Fibroblast of pulmonary artery (primary cell): ENCODE data around the gene VPS13D.

Source experiments
- DNase-seq: peaks from one replicate; pipeline ENCODE4 v3.0.0-alpha.2; 2010; ENCODE audit warnings: low read depth
- H3K4me3 ChIP-seq: replicated peaks from 2 replicates; pipeline ENCODE4 v1.5.1; 2011; ENCODE audit warnings: low read depth, mild to moderate bottlenecking, control low read depth, low read length, moderate library complexity
- TF ChIP-seq, protein P1 (sequence below): IDR thresholded peaks from 2 replicates; pipeline ENCODE4 v1.5.1; 2011; ENCODE audit warnings: mild to moderate bottlenecking, control low read depth, low read length, inconsistent platforms; ENCODE audit errors: missing control alignments

VPS13D gene

DNA sequence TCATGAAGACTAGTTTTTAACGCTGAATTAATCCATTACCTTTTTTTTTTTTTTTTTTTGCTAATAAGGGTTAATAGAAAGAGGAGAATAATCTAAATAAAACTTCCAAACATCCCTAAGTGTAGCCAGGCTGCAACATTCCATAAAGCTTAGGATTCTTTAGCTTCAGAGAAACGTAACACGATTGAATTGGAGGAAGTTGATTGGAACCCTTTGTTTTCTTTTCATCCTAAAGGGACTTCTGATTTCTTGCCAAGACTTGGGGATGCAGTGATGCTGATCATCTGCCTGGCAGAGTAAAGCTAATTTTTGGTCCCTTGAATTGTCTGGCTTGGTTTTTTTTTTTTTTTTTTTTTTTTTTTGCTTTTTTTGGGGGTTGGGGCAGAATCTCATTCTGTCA lies 142.9 kb downstream of the VPS13D start:
- TF ChIP-seq, protein P1, sequence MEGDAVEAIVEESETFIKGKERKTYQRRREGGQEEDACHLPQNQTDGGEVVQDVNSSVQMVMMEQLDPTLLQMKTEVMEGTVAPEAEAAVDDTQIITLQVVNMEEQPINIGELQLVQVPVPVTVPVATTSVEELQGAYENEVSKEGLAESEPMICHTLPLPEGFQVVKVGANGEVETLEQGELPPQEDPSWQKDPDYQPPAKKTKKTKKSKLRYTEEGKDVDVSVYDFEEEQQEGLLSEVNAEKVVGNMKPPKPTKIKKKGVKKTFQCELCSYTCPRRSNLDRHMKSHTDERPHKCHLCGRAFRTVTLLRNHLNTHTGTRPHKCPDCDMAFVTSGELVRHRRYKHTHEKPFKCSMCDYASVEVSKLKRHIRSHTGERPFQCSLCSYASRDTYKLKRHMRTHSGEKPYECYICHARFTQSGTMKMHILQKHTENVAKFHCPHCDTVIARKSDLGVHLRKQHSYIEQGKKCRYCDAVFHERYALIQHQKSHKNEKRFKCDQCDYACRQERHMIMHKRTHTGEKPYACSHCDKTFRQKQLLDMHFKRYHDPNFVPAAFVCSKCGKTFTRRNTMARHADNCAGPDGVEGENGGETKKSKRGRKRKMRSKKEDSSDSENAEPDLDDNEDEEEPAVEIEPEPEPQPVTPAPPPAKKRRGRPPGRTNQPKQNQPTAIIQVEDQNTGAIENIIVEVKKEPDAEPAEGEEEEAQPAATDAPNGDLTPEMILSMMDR, result no peak
- DNase-seq, result no peak
- no peak overlapping the region for H3K4me3 ChIP-seq

DNA sequence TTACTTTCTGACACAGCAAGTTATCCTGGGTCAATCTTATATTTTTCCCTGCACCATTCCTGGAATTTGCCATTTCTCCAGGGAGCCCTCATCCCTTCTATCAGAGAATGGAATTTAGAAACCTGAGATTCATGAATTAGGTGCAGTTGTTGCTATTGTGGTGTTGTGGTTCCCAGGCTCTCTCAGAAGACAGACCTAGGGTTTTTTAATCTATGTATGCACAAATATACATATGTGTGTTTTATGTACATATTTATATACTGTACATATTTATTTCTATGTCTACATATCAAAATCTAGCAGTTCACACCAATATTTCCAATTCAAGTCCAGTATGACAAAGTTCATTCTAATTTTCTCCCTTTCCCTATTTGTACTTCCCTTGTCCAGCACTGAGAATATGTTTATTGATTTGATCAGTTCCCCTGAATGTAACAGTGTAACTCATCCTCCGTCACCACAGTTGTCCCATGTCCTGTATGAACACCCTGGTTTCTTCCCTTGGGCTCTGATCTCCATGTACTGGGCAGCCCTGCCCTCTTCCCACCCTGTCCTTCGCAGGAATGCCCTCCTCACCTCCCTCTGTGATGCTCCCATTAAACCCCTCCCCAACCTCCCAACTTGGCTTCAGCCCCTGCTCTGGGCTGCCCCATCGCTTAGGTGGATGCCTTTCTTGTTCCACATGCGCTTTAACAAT lies 145.5 kb downstream of the VPS13D start:
- no peak for DNase-seq
- no peak overlapping the region for H3K4me3 ChIP-seq
- TF ChIP-seq, protein P1, result no peak

DNA sequence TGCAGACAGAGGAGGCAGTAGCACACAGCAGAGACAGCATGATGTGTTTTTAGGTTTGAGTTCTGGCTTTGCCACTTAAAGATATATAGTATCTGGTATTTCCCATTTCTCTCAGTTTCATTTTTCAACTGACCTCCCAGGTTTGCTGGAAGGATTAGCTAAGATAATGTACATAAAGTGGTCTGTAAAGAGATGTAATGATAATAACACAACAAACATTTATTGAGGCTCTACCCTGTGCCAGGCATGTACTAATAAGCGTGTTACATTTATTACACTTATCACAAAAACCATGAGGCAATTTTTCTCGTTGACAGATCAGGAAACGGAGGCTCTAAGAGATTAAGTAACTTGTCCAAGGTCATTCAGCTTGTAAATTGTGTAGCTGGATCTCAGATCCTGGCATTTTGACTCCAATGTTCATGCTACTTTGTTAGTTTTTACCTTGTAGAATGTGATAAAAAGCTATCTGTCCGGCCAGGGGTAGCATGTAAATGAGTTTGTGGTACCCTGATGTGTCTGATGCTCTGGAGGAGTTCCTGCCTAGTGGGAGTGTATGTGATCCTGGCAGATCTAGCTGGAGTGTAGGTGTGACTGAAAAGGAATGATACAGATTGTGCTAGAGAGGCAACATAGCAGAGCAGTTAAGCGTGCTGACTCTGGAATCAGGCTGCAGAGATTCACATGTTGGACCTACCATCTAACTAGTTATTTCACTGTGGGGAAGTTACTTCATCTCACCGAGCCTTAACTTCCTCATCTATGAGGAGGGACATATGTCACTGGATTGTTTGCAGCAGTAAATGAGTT lies 146.6 kb downstream of the VPS13D start:
- peak; percentile 32 for DNase-seq
- H3K4me3 ChIP-seq, result no peak overlapping the region
- TF ChIP-seq, protein P1, result peak; percentile 30

DNA sequence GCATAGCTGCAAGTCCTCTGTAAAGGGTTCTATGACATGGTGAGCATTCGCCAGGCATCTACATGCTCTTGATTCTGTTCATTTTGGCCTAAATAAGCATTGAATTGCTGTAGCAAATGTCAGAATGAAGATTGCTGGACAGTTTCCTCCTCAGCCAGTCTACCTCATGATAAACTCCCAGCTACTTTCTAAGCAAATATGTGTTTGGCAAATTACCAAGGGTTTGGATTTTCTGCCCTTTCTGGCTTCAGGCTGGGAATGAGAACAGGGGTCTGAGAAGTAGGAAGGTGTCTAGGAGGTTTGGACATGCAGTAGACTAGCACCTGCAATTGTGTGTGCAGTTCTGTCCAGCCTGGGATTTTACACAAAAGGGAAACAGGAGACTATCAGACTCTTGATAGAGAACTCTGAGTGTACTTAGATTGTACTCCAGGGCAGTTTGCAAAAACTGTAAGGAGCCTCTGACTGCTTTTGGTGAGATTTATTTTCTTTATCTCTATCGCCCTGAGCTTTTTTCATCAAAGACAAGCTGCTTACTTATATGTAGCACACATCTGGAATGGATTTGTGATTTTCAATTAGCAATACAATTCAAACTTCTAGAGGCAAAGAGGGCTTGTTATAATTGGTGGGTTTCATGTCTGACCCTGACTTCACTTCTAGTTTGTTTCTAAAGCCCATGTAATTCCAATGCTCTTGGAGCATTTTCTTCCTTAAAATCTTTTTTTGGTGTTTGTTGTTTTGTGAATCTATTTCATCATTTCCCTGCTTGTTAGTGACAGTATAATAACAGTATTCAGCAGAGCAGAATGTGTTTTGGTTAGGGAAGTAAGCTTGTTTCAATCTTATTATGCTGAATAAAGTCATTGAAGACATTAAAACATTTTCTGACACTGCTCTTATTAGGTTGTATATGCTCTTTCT lies 150.8 kb downstream of the VPS13D start:
- no peak overlapping the region for H3K4me3 ChIP-seq
- TF ChIP-seq, protein P1, result no peak
- no peak for DNase-seq

DNA sequence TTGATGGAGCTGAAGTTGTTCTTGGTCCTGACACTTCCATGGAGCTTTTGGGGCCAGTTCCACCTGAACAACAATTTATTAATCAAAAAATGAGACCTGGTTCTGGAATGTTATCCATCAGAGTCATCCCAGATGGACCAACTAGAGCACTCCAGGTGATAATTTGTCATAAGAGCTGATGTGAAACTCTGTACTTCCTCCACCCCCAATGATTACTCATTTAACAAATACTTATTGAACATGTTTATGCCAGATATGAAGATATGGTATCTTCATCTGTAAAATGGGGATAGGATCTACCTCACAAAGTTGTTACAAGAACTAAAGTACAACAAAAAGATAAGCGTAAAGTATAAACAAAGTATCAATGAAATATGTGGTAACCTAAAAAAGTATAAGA lies 153.2 kb downstream of the VPS13D start:
- H3K4me3 ChIP-seq, result no peak overlapping the region
- no peak for DNase-seq
- TF ChIP-seq, protein P1, result no peak

DNA sequence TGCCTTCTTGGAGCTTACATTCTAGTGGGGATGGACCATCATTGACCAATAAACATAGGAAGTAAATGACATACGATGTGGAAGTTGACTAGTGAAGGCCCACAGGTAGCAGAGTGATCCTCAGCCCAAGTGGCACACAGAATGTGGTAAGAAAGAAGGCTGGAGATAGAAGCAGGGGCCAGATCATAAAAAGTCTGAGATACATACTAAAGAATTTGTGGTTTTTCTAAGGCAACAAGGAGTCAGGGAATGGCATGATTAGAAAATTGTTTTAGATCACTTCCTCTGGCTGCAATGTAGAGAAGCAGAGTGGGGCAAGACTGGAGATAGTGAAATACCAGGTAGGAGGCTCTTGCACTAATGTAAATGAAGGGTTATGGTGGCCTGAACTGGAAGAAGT lies 154.0 kb downstream of the VPS13D start:
- no peak overlapping the region for H3K4me3 ChIP-seq
- TF ChIP-seq, protein P1, result no peak

More for the DNA sequence above, 154.0 kb downstream of the VPS13D start:
- DNase-seq, result no peak
